Breast epithelium (tissue), 3 donors: ENCODE data around the gene HMX3.

Experiments
- POLR2A ChIP-seq: fragments of 450-650 bp; IDR thresholded peaks from one replicate; pipeline ENCODE4 v1.6.1; 2016; ENCODE audit warnings: antibody characterized with exemption, mild to moderate bottlenecking, moderate library complexity
- POLR2AphosphoS5 ChIP-seq, 3 donors: sonication (generic); formaldehyde crosslinking; IDR thresholded peaks; one replicate each; pipeline ENCODE4 v1.6.1; 2017; ENCODE audit warnings: antibody characterized with exemption in 3 of 3
- TF ChIP-seq, protein P1 (sequence below), 3 donors: fragments of 450-650 bp; IDR thresholded peaks; one replicate each; pipeline ENCODE4 v1.5.1; 2016 to 2017; ENCODE audit warnings: antibody characterized with exemption in 3 of 3, mild to moderate bottlenecking in 3 of 3, moderate library complexity in 3 of 3

GRCh38 chr10:123100030-123100762 lies 35.6 kb upstream of the HMX3 start:
- TF ChIP-seq, protein P1, sequence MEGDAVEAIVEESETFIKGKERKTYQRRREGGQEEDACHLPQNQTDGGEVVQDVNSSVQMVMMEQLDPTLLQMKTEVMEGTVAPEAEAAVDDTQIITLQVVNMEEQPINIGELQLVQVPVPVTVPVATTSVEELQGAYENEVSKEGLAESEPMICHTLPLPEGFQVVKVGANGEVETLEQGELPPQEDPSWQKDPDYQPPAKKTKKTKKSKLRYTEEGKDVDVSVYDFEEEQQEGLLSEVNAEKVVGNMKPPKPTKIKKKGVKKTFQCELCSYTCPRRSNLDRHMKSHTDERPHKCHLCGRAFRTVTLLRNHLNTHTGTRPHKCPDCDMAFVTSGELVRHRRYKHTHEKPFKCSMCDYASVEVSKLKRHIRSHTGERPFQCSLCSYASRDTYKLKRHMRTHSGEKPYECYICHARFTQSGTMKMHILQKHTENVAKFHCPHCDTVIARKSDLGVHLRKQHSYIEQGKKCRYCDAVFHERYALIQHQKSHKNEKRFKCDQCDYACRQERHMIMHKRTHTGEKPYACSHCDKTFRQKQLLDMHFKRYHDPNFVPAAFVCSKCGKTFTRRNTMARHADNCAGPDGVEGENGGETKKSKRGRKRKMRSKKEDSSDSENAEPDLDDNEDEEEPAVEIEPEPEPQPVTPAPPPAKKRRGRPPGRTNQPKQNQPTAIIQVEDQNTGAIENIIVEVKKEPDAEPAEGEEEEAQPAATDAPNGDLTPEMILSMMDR (IDR thresholded peaks at IDR 0.05): no peak
- no peak for TF ChIP-seq POLR2A
- TF ChIP-seq POLR2AphosphoS5 (IDR thresholded peaks at IDR 0.05): no peak
